GM18511 (cell line): ENCODE data around the gene HADH.

ENCODE experiments used
- ATAC-seq: cut with Tn5 transposase; IDR thresholded peaks from one replicate; pipeline ENCODE4 v1.9.1; 2021; ENCODE audit warnings: mild to moderate bottlenecking, moderate library complexity; ENCODE audit not compliant: unreplicated experiment

The HADH gene

GRCh38 chr4:108055787-108056186, 66.1 kb downstream of the HADH start:
- no peak for ATAC-seq

- ATAC-seq = no peak
Observed at GRCh38 chr4:108056418-108056817, 66.7 kb downstream of the HADH start.

- ATAC-seq = no peak
Observed at GRCh38 chr4:108058685-108059440, 69.2 kb downstream of the HADH start.

GRCh38 chr4:108060164-108060563, 70.5 kb downstream of the HADH start:
- ATAC-seq = no peak

- no peak for ATAC-seq
Observed at GRCh38 chr4:108060686-108061321, 71.1 kb downstream of the HADH start.

- no peak for ATAC-seq
Observed at GRCh38 chr4:108068442-108068841, 78.8 kb downstream of the HADH start.

- ATAC-seq = no peak
Observed at GRCh38 chr4:108070775-108071174, 81.1 kb downstream of the HADH start.

- peak; percentile 69 for ATAC-seq
Observed at GRCh38 chr4:108072300-108072699, 82.6 kb downstream of the HADH start.

GRCh38 chr4:108078024-108078733, 88.5 kb downstream of the HADH start:
- ATAC-seq = no peak

- ATAC-seq = no peak
Observed at GRCh38 chr4:108080747-108081146, 91.1 kb downstream of the HADH start.

- ATAC-seq = no peak
Observed at GRCh38 chr4:108081256-108081655, 91.6 kb downstream of the HADH start.
